Caco-2 (cell line): ENCODE results near the gene RNF182. TPM values are rescaled to one million over a fixed set of nuclear protein-coding genes. Genes with fewer than 3 reads are reported as not detected.

Source experiments
- BruUV-seq: library from RNA; stranded (reverse); fragments of 400-500 nt; replicated peaks from 2 replicates; lab custom pipeline; 2021; lab: Mats Ljungman, UMichigan
- CTCF ChIA-PET: fragments of 300-600 bp; sonication (Branson Sonifier 250); formaldehyde crosslinking; loops from one replicate; lab custom pipeline; 2022; ENCODE audit warnings: antibody characterized with exemption; lab: Charles Lee
- POLR2A ChIA-PET: fragments of 300-600 bp; sonication (Branson Sonifier 250); formaldehyde crosslinking; loops from one replicate; lab custom pipeline; 2022; ENCODE audit warnings: antibody characterized with exemption; lab: Charles Lee
- DNase-seq, 2 experiments: peaks; one replicate each; pipeline versions ENCODE4 v3.0.0 to v3.0.0-alpha.2; 2020 to 2022
- H3K27me3 ChIP-seq: replicated peaks from 2 replicates; pipeline ENCODE4 v1.6.0; 2011; ENCODE audit warnings: low read length; ENCODE audit not compliant: control insufficient read depth, insufficient read depth
- H3K36me3 ChIP-seq: 2 replicates; pipeline ENCODE4 v1.5.1; 2011; ENCODE audit warnings: low read length; ENCODE audit not compliant: control insufficient read depth, insufficient read depth
- H3K4me1 ChIP-seq: fragments of 250-450 bp; sonication (Bioruptor Pico); 2 replicates; pipeline ENCODE4 v1.5.1; 2020; ENCODE audit warnings: mild to moderate bottlenecking
- H3K4me3 ChIP-seq: 2 replicates; pipeline ENCODE4 v1.5.1; 2011; ENCODE audit warnings: low read depth, mild to moderate bottlenecking, control low read depth, low read length
- H3K9me3 ChIP-seq: fragments of 250-450 bp; sonication (Bioruptor Pico); 2 replicates; pipeline ENCODE4 v1.5.1; 2020; ENCODE audit warnings: mild to moderate bottlenecking, moderate library complexity
- H3K27ac Mint-ChIP-seq: one replicate; pipeline ENCODE4 v1.8.0; 2022; ENCODE audit warnings: mixed read lengths; ENCODE audit not compliant: unreplicated experiment
- H3K27me3 Mint-ChIP-seq: one replicate; pipeline ENCODE4 v1.8.0; 2022; ENCODE audit warnings: mixed read lengths; ENCODE audit not compliant: insufficient read depth, unreplicated experiment
- H3K36me3 Mint-ChIP-seq: one replicate; pipeline ENCODE4 v1.8.0; 2022; ENCODE audit warnings: mild to moderate bottlenecking, mixed read lengths; ENCODE audit not compliant: insufficient read depth, unreplicated experiment
- H3K4me1 Mint-ChIP-seq: one replicate; pipeline ENCODE4 v1.8.0; 2022; ENCODE audit warnings: low read depth, mixed read lengths; ENCODE audit not compliant: unreplicated experiment
- H3K4me3 Mint-ChIP-seq: one replicate; pipeline ENCODE4 v1.8.0; 2022; ENCODE audit warnings: mild to moderate bottlenecking, moderate library complexity, mixed read lengths; ENCODE audit not compliant: unreplicated experiment
- H3K9me3 Mint-ChIP-seq: one replicate; pipeline ENCODE4 v1.8.0; 2022; ENCODE audit warnings: mixed read lengths; ENCODE audit not compliant: unreplicated experiment
- CTCF ChIP-seq, 2 experiments: fragments of 200-600 bp in 1 of 2; IDR thresholded peaks; 1 replicate in 1 of 2; 2 replicates in 1 of 2; pipeline versions ENCODE4 v1.5.1 to v1.8.0; 2011 to 2022; ENCODE audit warnings: antibody characterized with exemption in 1 of 2, control low read depth in 1 of 2, inconsistent platforms in 1 of 2, low read depth in 1 of 2, low read length in 1 of 2, mild to moderate bottlenecking in 1 of 2, moderate library complexity in 1 of 2; ENCODE audit not compliant: insufficient read depth in 1 of 2, severe bottlenecking in 1 of 2, unreplicated experiment in 1 of 2
- intact Hi-C: fragments of 100-400 bp; cut with micrococcal nuclease; formaldehyde crosslinking; loops from one replicate; pipeline ENCODE4 v1.10.0; 2022; ENCODE audit not compliant: unreplicated experiment
- total RNA-seq: library from RNA; stranded (reverse); gene quantifications from 2 replicates; pipeline ENCODE4 v1.2.3, GENCODE V29; 2022

The RNF182 gene
- total RNA-seq, 1 experiment from 2014 or later, result 0.39 TPM

DNA sequence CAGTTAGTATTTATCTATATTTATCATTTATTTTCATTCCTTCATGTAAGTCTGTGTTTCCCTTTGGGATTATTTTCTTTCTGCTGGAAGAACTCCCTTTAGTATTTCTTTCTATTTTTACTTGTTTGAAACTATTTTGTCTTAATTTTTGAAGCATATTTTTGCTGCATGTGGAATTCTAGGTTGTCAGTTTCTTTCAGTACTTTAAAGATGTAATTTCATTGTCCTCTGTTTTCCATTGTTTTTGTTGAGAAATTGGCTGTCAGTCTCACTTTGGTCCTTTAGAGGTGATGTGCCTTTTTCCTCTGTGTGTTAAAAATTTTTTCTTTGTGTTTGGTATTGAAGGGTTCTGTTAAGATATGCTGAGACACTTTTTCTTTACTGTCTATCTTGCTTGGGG, 17.1 kb downstream of the RNF182 start:
- intact Hi-C loops, result no loop called here
- DNase-seq, result no peak
- CTCF ChIA-PET, result no interaction called here
- POLR2A ChIA-PET, result no interaction called here
- H3K27ac Mint-ChIP-seq, result no peak overlapping the region
- H3K4me1 Mint-ChIP-seq, result no peaks in the 10 kb centered on the region
- H3K9me3 ChIP-seq, result peaks cover 10% of the 10 kb centered on the region; the same call in 1 of the 2 replicates
- no TSS peak for BruUV-seq
- no peaks in the 10 kb centered on the region for H3K4me1 ChIP-seq
- TF ChIP-seq CTCF (IDR thresholded peaks at IDR 0.05; ENCODE audit: insufficient read depth in 1 of 2, low read depth in 1 of 2, low read length in 1 of 2, severe bottlenecking in 1 of 2, unreplicated experiment in 1 of 2), result no peak
- H3K36me3 ChIP-seq, result no peaks in the 10 kb centered on the region
- no peak overlapping the region for H3K4me3 Mint-ChIP-seq
- no peaks in the 10 kb centered on the region for H3K27me3 ChIP-seq
- no peaks in the 10 kb centered on the region for H3K36me3 Mint-ChIP-seq
- H3K27me3 Mint-ChIP-seq, result peaks cover 16% of the 10 kb centered on the region
- H3K4me3 ChIP-seq, result no peak overlapping the region
- H3K9me3 Mint-ChIP-seq, result no peaks in the 10 kb centered on the region

- Histone ChIP-seq H3K9me3 (peaks cover 10% of the 10 kb centered on the region; the same call in 1 of the 2 replicates), H3K36me3 (no peaks in the 10 kb centered on the region), H3K4me3 (no peak overlapping the region), H3K27me3 (no peaks in the 10 kb centered on the region), H3K4me1 (no peaks in the 10 kb centered on the region)
- Mint-ChIP-seq H3K9me3 (no peaks in the 10 kb centered on the region), H3K27ac (no peak overlapping the region), H3K4me3 (no peak overlapping the region), H3K4me1 (no peaks in the 10 kb centered on the region), H3K27me3 (peaks cover 16% of the 10 kb centered on the region), H3K36me3 (no peaks in the 10 kb centered on the region)
- TF ChIP-seq CTCF (IDR thresholded peaks at IDR 0.05; ENCODE audit: insufficient read depth in 1 of 2, low read depth in 1 of 2, low read length in 1 of 2, severe bottlenecking in 1 of 2, unreplicated experiment in 1 of 2), result no peak
- CTCF ChIA-PET, result no interaction called here
- intact Hi-C loops, result no loop called here
- BruUV-seq, result no TSS peak
- DNase-seq, result no peak
- POLR2A ChIA-PET, result no interaction called here
These were observed 19.2 kb downstream of the RNF182 start for GRCh38 chr6:13943943-13944342.

- intact Hi-C loops, result no loop called here
- no peak for TF ChIP-seq CTCF (IDR thresholded peaks at IDR 0.05; ENCODE audit: insufficient read depth in 1 of 2, low read depth in 1 of 2, low read length in 1 of 2, severe bottlenecking in 1 of 2, unreplicated experiment in 1 of 2)
- POLR2A ChIA-PET, result no interaction called here
- no peak overlapping the region for H3K4me3 ChIP-seq
- Mint-ChIP-seq H3K4me1 (no peaks in the 10 kb centered on the region), H3K27me3 (peaks cover 11% of the 10 kb centered on the region), H3K4me3 (no peak overlapping the region), H3K9me3 (peaks cover 11% of the 10 kb centered on the region), H3K27ac (no peak overlapping the region), H3K36me3 (no peaks in the 10 kb centered on the region)
- no peaks in the 10 kb centered on the region for H3K4me1 ChIP-seq
- peaks cover 10% of the 10 kb centered on the region; the same call in 1 of the 2 replicates for H3K9me3 ChIP-seq
- no peaks in the 10 kb centered on the region for H3K36me3 ChIP-seq
- DNase-seq, result no peak
- no peaks in the 10 kb centered on the region for H3K27me3 ChIP-seq
- no TSS peak for BruUV-seq
- CTCF ChIA-PET, result no interaction called here
These were observed 21.8 kb downstream of the RNF182 start for GRCh38 chr6:13946506-13946905.
